Panc1 (cell line): ENCODE data around the gene SNCB. TPM values are rescaled to one million over a fixed set of nuclear protein-coding genes. Genes with fewer than 3 reads are reported as not detected.

ENCODE experiments used
- ATAC-seq: fragments of 200-7000 bp; cut with Tn5 transposase; 2 replicates; pipeline ENCODE4 v1.9.1; 2020; ENCODE audit warnings: mild to moderate bottlenecking, moderate library complexity
- BruUV-seq: library from RNA; stranded (reverse); fragments of 400-500 nt; replicated peaks from 2 replicates; lab custom pipeline; 2021; lab: Mats Ljungman, UMichigan
- CTCF ChIA-PET: fragments of 300-600 bp; sonication (Branson Sonifier 250); formaldehyde crosslinking; loops from one replicate; lab custom pipeline; 2022; ENCODE audit warnings: antibody characterized with exemption; lab: Charles Lee
- POLR2A ChIA-PET: fragments of 300-600 bp; sonication (Branson Sonifier 250); formaldehyde crosslinking; loops from one replicate; lab custom pipeline; 2022; ENCODE audit warnings: antibody characterized with exemption; lab: Charles Lee
- DNase-seq: peaks from one replicate; pipeline ENCODE4 v3.0.0-alpha.2; 2010; ENCODE audit warnings: low read depth, low spot score
- H3K27ac ChIP-seq: 2 replicates; pipeline ENCODE4 v1.5.1; 2011; ENCODE audit warnings: mild to moderate bottlenecking, low read length, inconsistent platforms
- H3K27me3 ChIP-seq: fragments of 200-500 bp; sonication (Bioruptor generic); 2 replicates; pipeline ENCODE4 v1.6.0; 2014; ENCODE audit warnings: low read length, inconsistent platforms; ENCODE audit not compliant: control insufficient read depth, insufficient read depth
- H3K36me3 ChIP-seq: fragments of 200-500 bp; sonication (Bioruptor generic); 2 replicates; pipeline ENCODE4 v1.5.1; 2014; ENCODE audit warnings: inconsistent platforms, mild to moderate bottlenecking, low read length, moderate library complexity; ENCODE audit not compliant: control insufficient read depth, insufficient read depth
- H3K4me1 ChIP-seq: 2 replicates; pipeline ENCODE4 v1.5.1; 2011; ENCODE audit warnings: inconsistent platforms, mild to moderate bottlenecking, low read length, moderate library complexity; ENCODE audit not compliant: control insufficient read depth, insufficient read depth
- H3K4me3 ChIP-seq, 2 experiments: 2 replicates each; pipeline ENCODE4 v1.5.1; 2011 to 2012; ENCODE audit warnings: low read depth in 2 of 2, low read length in 2 of 2, mild to moderate bottlenecking in 2 of 2, inconsistent platforms in 1 of 2, moderate library complexity in 1 of 2
- H3K9me3 ChIP-seq: fragments of 200-500 bp; sonication (Bioruptor generic); 2 replicates; pipeline ENCODE4 v1.5.1; 2014; ENCODE audit warnings: low read depth, mild to moderate bottlenecking, inconsistent platforms, low read length, moderate library complexity; ENCODE audit not compliant: control insufficient read depth, insufficient read depth
- CTCF ChIP-seq: fragments of 450-650 bp; IDR thresholded peaks from 2 replicates; pipeline ENCODE4 v1.5.1; 2017; ENCODE audit warnings: mild to moderate bottlenecking
- POLR2AphosphoS5 ChIP-seq: IDR thresholded peaks from 2 replicates; pipeline ENCODE4 v1.6.1; 2012; ENCODE audit warnings: mild to moderate bottlenecking, low read depth, low read length, moderate library complexity
- REST ChIP-seq, 2 experiments: IDR thresholded peaks; 2 replicates each; pipeline ENCODE4 v1.6.1; 2011 to 2012; ENCODE audit warnings: low read depth in 2 of 2, control low read depth in 1 of 2, low read length in 1 of 2, mild to moderate bottlenecking in 1 of 2, moderate library complexity in 1 of 2; ENCODE audit not compliant: insufficient read depth in 1 of 2
- SIN3A ChIP-seq: IDR thresholded peaks from 2 replicates; pipeline ENCODE4 v1.6.1; 2012; ENCODE audit warnings: low read depth, mild to moderate bottlenecking, low read length, moderate library complexity, borderline replicate concordance; ENCODE audit not compliant: insufficient read depth
- TCF7L2 ChIP-seq: IDR thresholded peaks from 2 replicates; pipeline ENCODE4 v1.6.1; 2011; ENCODE audit warnings: mild to moderate bottlenecking, low read depth, low read length, inconsistent platforms
- in situ Hi-C: cut with HindIII; loops from 2 replicates; pipeline ENCODE4 v1.10.0; 2016; ENCODE audit warnings: low sequenced_read_pairs, low pct_unique_long_range_greater_than_20kb
- intact Hi-C: fragments of 100-400 bp; cut with micrococcal nuclease; formaldehyde crosslinking; loops from one replicate; pipeline ENCODE4 v1.10.0; 2022; ENCODE audit not compliant: unreplicated experiment
- total RNA-seq: library from RNA; stranded (reverse); gene quantifications from one replicate; pipeline ENCODE4 v1.2.1, GENCODE V29; 2021; ENCODE audit not compliant: unreplicated experiment

SNCB gene
- total RNA-seq, 1 experiment from 2014 or later = 0.77 TPM

GRCh38 chr5:176616511-176616910 is 13.8 kb downstream of the SNCB start:
- CTCF ChIA-PET = interaction anchor here (0.6 to 0.9 kb wide), 3 partner anchors 26 to 201 kb away, joined by 3 to 4 read pairs (median 4); no protein-coding TSS in a partner anchor
- H3K4me3 ChIP-seq = no peak overlapping the region

GRCh38 chr5:176614805-176615478 is 15.4 kb downstream of the SNCB start:
- no peak for TF ChIP-seq TCF7L2
- TF ChIP-seq CTCF = no peak
- no peak for TF ChIP-seq REST (IDR thresholded peaks at IDR 0.05; ENCODE audit: insufficient read depth in 1 of 2, low read depth in 2 of 2, low read length in 1 of 2)
- TF ChIP-seq POLR2AphosphoS5 = no peak
- no peak for TF ChIP-seq SIN3A
- ChIA-PET CTCF (interaction anchor here (0.6 kb wide), 1 partner anchor 191 kb away, joined by 4 read pairs; no protein-coding TSS in a partner anchor), POLR2A (no interaction called here)
- Histone ChIP-seq H3K36me3 (no peaks in the 10 kb centered on the region), H3K27ac (no peak overlapping the region), H3K9me3 (no peaks in the 10 kb centered on the region), H3K27me3 (no peaks in the 10 kb centered on the region), H3K4me3 (no peak overlapping the region), H3K4me1 (peaks cover 4% of the 10 kb centered on the region; the same call in 1 of the 2 replicates)
- intact Hi-C loops = no loop called here
- DNase-seq = no peak
- peak; percentile 47; the same call in 1 of the 2 replicates for ATAC-seq
- BruUV-seq = no TSS peak
- in situ Hi-C loops = no loop called here

More at GRCh38 chr5:176616511-176616910, 13.8 kb downstream of the SNCB start:
- intact Hi-C loops = no loop called here
- DNase-seq (no peak), ATAC-seq (no peak)
- POLR2A ChIA-PET = no interaction called here
- Histone ChIP-seq H3K4me1 (peaks cover 5% of the 10 kb centered on the region; the same call in 1 of the 2 replicates), H3K27me3 (no peaks in the 10 kb centered on the region), H3K27ac (no peak overlapping the region), H3K36me3 (no peaks in the 10 kb centered on the region), H3K9me3 (no peaks in the 10 kb centered on the region)
- no peak for TF ChIP-seq CTCF
- TF ChIP-seq REST (IDR thresholded peaks at IDR 0.05; ENCODE audit: insufficient read depth in 1 of 2, low read depth in 2 of 2, low read length in 1 of 2) = no peak
- no peak for TF ChIP-seq TCF7L2
- no peak for TF ChIP-seq POLR2AphosphoS5
- TF ChIP-seq SIN3A = no peak
- no TSS peak for BruUV-seq
- in situ Hi-C loops = no loop called here
